GM12878 (cell line): ENCODE results near the gene SLC41A1. TPM values are rescaled to one million over a fixed set of nuclear protein-coding genes. Genes with fewer than 3 reads are reported as not detected.

Experiments
- ATF7 ChIP-seq: fragments of 450-650 bp; IDR thresholded peaks from 2 replicates; pipeline ENCODE4 v1.6.1; 2016; ENCODE audit warnings: low read depth, mild to moderate bottlenecking
- BCLAF1 ChIP-seq: fragments of 450-650 bp; IDR thresholded peaks from 2 replicates; pipeline ENCODE4 v1.6.1; 2017; ENCODE audit warnings: antibody characterized with exemption, mild to moderate bottlenecking, moderate library complexity
- BRCA1 ChIP-seq: IDR thresholded peaks from 2 replicates; pipeline ENCODE4 v1.6.1; 2011; ENCODE audit warnings: low read depth, low read length, improper control_type of control experiment
- CREB1 ChIP-seq: IDR thresholded peaks from 2 replicates; pipeline ENCODE4 v1.6.1; 2012; ENCODE audit warnings: low read depth, mild to moderate bottlenecking, inconsistent platforms
- DPF2 ChIP-seq: fragments of 450-650 bp; IDR thresholded peaks from 2 replicates; pipeline ENCODE4 v1.6.1; 2017; ENCODE audit warnings: mild to moderate bottlenecking
- E2F4 ChIP-seq: IDR thresholded peaks from 2 replicates; pipeline ENCODE4 v1.6.1; 2012; ENCODE audit warnings: low read depth, low read length, improper control_type of control experiment
- FOS ChIP-seq: IDR thresholded peaks from 3 replicates; pipeline ENCODE4 v1.6.1; 2011; ENCODE audit warnings: borderline replicate concordance; ENCODE audit not compliant: insufficient read length; ENCODE audit errors: extremely low read depth
- FOXK2 ChIP-seq: fragments of 450-650 bp; IDR thresholded peaks from 2 replicates; pipeline ENCODE4 v1.6.1; 2017; ENCODE audit warnings: mild to moderate bottlenecking, moderate library complexity
- IKZF1 ChIP-seq: fragments of 450-650 bp; conservative IDR thresholded peaks from 2 replicates; pipeline ENCODE4 v1.6.1; 2017; ENCODE audit warnings: antibody characterized with exemption, mild to moderate bottlenecking
- JUND ChIP-seq: IDR thresholded peaks from 2 replicates; pipeline ENCODE4 v1.6.1; 2012; ENCODE audit warnings: low read depth, mild to moderate bottlenecking, low read length, improper control_type of control experiment, moderate library complexity
- KLF5 ChIP-seq: fragments of 450-650 bp; IDR thresholded peaks from 2 replicates; pipeline ENCODE4 v1.6.1; 2014; ENCODE audit warnings: mild to moderate bottlenecking; ENCODE audit not compliant: partially characterized antibody
- MEF2A ChIP-seq: IDR thresholded peaks from 2 replicates; pipeline ENCODE4 v1.6.1; 2011; ENCODE audit warnings: low read depth, mild to moderate bottlenecking, low read length, moderate library complexity; ENCODE audit not compliant: insufficient read depth
- NBN ChIP-seq: fragments of 450-650 bp; IDR thresholded peaks from 2 replicates; pipeline ENCODE4 v1.6.1; 2016
- NFXL1 ChIP-seq: fragments of 450-650 bp; IDR thresholded peaks from 2 replicates; pipeline ENCODE4 v1.6.1; 2017; ENCODE audit warnings: antibody characterized with exemption, mild to moderate bottlenecking, borderline replicate concordance
- NKRF ChIP-seq: fragments of 450-650 bp; conservative IDR thresholded peaks from 2 replicates; pipeline ENCODE4 v1.6.1; 2017; ENCODE audit warnings: mild to moderate bottlenecking, moderate library complexity
- NR2F1 ChIP-seq: fragments of 450-650 bp; conservative IDR thresholded peaks from 2 replicates; pipeline ENCODE4 v1.6.1; 2017; ENCODE audit warnings: mild to moderate bottlenecking
- PAX8 ChIP-seq: fragments of 450-650 bp; IDR thresholded peaks from 2 replicates; pipeline ENCODE4 v1.6.1; 2017; ENCODE audit warnings: mild to moderate bottlenecking, moderate library complexity
- PKNOX1 ChIP-seq: fragments of 450-650 bp; IDR thresholded peaks from 2 replicates; pipeline ENCODE4 v1.6.1; 2016; ENCODE audit warnings: mild to moderate bottlenecking
- PML ChIP-seq: IDR thresholded peaks from 2 replicates; pipeline ENCODE4 v1.6.1; 2012; ENCODE audit warnings: low read length, inconsistent platforms
- POLR2A ChIP-seq: IDR thresholded peaks from 2 replicates; pipeline ENCODE4 v1.6.1; 2011; ENCODE audit warnings: low read depth, mild to moderate bottlenecking, low read length
- POLR2AphosphoS5 ChIP-seq: IDR thresholded peaks from 2 replicates; pipeline ENCODE4 v1.6.1; 2011; ENCODE audit warnings: mild to moderate bottlenecking, low read length, inconsistent platforms
- RAD51 ChIP-seq: fragments of 450-650 bp; IDR thresholded peaks from 2 replicates; pipeline ENCODE4 v1.6.1; 2016; ENCODE audit warnings: moderate library complexity, mild to moderate bottlenecking, inconsistent platforms
- SREBF1 ChIP-seq: IDR thresholded peaks from 2 replicates; pipeline ENCODE4 v1.6.1; 2012; ENCODE audit warnings: mild to moderate bottlenecking, low read length
- TCF7 ChIP-seq: IDR thresholded peaks from 2 replicates; pipeline ENCODE4 v1.6.1; 2014; ENCODE audit warnings: antibody characterized with exemption, borderline replicate concordance
- ZNF274 ChIP-seq: IDR thresholded peaks from one replicate; pipeline ENCODE4 v1.8.0; 2011; ENCODE audit not compliant: insufficient read length, insufficient read depth
- polyA plus RNA-seq, 11 experiments: library from polyadenylated mRNA; depleted of rRNA in 4 of 11; unstranded in 6 of 11; stranded (reverse) in 5 of 11; fragments of >200 nt; fragmentation: Nextera tagmentation in 4 of 11; fragmentation: Illumina TruSeq in 1 of 11; extraction: Ambion mirVana in 4 of 11; extraction: Trizol in 1 of 11; gene quantifications; 1 replicate in 1 of 11; 2 replicates in 10 of 11; pipeline versions ENCODE4 v1.2.1 to v1.2.3, GENCODE V29; 2011 to 2016; ENCODE audit warnings: inconsistent platforms in 2 of 11, missing spikeins in 2 of 11, low read depth in 1 of 11
- total RNA-seq, 4 experiments: library from RNA; depleted of rRNA in 3 of 4; stranded (reverse); fragments of >200 nt in 3 of 4; fragmentation: Illumina TruSeq in 1 of 4; extraction: Trizol in 1 of 4; gene quantifications; 2 replicates each; pipeline versions ENCODE4 v1.2.1 to v1.2.3, GENCODE V29; 2013 to 2021

SLC41A1 gene
- total and polyA plus RNA-seq, 10 of the 15 experiments (the other 5 are each of a cell fraction or from before 2014, with no cell fraction given) = 0.13 to 11.3 (median 0.42) TPM

GRCh38 chr1:205812878-205813754 lies at the start of gene SLC41A1 (continued):
- TF ChIP-seq NFXL1 = no peak
- peak; percentile 58; the same call in 1 of the 2 replicates for TF ChIP-seq NR2F1
- no peak for TF ChIP-seq E2F4
- no peak for TF ChIP-seq PML
- TF ChIP-seq POLR2A = peak; percentile 46; the same call in 1 of the 2 replicates
- TF ChIP-seq ZNF274 = no peak
- TF ChIP-seq SREBF1 = no peak
- TF ChIP-seq BCLAF1 = no peak
- TF ChIP-seq POLR2AphosphoS5 = no peak
- peak; percentile 97 for TF ChIP-seq DPF2
- no peak for TF ChIP-seq JUND
- TF ChIP-seq TCF7 = no peak
- TF ChIP-seq FOS = peak; percentile 7
- peak; percentile 89 for TF ChIP-seq IKZF1
- TF ChIP-seq BRCA1 = no peak
- peak; percentile 98 for TF ChIP-seq PKNOX1
- no peak for TF ChIP-seq KLF5
- TF ChIP-seq RAD51 = peak; percentile 59
- TF ChIP-seq NKRF = peak; percentile 48; the same call in 1 of the 2 replicates
- no peak for TF ChIP-seq FOXK2
- TF ChIP-seq ATF7 = no peak
- 0 out of 2 replicates have a peak, but pooled peaks have one; percentile 38 for TF ChIP-seq NBN
- TF ChIP-seq PAX8 = no peak
- 0 out of 2 replicates have a peak, but pooled peaks have one; percentile 15 for TF ChIP-seq MEF2A
- no peak for TF ChIP-seq CREB1
